H4 (cell line): ENCODE measurements around the gene ZNF18. TPM values are rescaled to one million over a fixed set of nuclear protein-coding genes. Genes with fewer than 3 reads are reported as not detected.

Experiments used
- total RNA-seq: library from RNA; depleted of rRNA; stranded (reverse); fragments of >200 nt; shearing (Covaris generic); gene quantifications from 2 replicates; pipeline ENCODE4 v1.2.3, GENCODE V29; 2014; rRNA removed

The ZNF18 gene
- total RNA-seq, 1 experiment from 2014 or later: 4.4 TPM

Other genes starting within 250 kb of the ZNF18 start
- gene MAP2K4, start 23.4 kb upstream of the ZNF18 start, total RNA-seq: 12.6 and 15.6 TPM in 2 replicates